A673 (cell line): Measurements from ENCODE around the gene PEX11G. TPM values are rescaled to one million over a fixed set of nuclear protein-coding genes. Genes with fewer than 3 reads are reported as not detected.
A peak's percentile ranks its signal among the peaks of the same experiment; 100 is the strongest.

Experiments used
- BruUV-seq: library from RNA; stranded (reverse); fragments of 400-500 nt; replicated peaks from 2 replicates; lab custom pipeline; 2021; lab: Mats Ljungman, UMichigan
- CTCF ChIA-PET: fragments of 300-600 bp; sonication (Branson Sonifier 250); formaldehyde crosslinking; loops from one replicate; lab custom pipeline; 2022; ENCODE audit warnings: antibody characterized with exemption; lab: Charles Lee
- POLR2A ChIA-PET: fragments of 300-600 bp; sonication (Branson Sonifier 250); formaldehyde crosslinking; loops from one replicate; lab custom pipeline; 2022; ENCODE audit warnings: antibody characterized with exemption; ENCODE audit not compliant: low non-redundant PET; lab: Charles Lee
- DNase-seq: peaks from one replicate; pipeline ENCODE4 v3.0.0-alpha.2; 2015; ENCODE audit warnings: low spot score
- H3K27ac ChIP-seq: fragments of 200-600 bp; sonication (generic); 2 replicates; pipeline ENCODE4 v1.5.1; 2016; ENCODE audit warnings: mixed run types, low read depth, mild to moderate bottlenecking, mixed read lengths, antibody characterized with exemption, low read length; ENCODE audit not compliant: poor library complexity, severe bottlenecking
- H3K27me3 ChIP-seq: fragments of 200-600 bp; sonication (generic); replicated peaks from 2 replicates; pipeline ENCODE4 v1.6.1; 2017; ENCODE audit warnings: mixed run types, low read depth, mild to moderate bottlenecking, mixed read lengths, antibody characterized with exemption, low read length; ENCODE audit not compliant: insufficient read depth, poor library complexity
- H3K36me3 ChIP-seq: fragments of 200-600 bp; sonication (generic); 2 replicates; pipeline ENCODE4 v1.6.1; 2016; ENCODE audit warnings: mixed run types, mild to moderate bottlenecking, mixed read lengths, antibody characterized with exemption, low read length; ENCODE audit not compliant: insufficient read depth, poor library complexity, severe bottlenecking
- H3K4me1 ChIP-seq: fragments of 200-600 bp; sonication (generic); 2 replicates; pipeline ENCODE4 v1.6.1; 2017; ENCODE audit warnings: mixed run types, mild to moderate bottlenecking, mixed read lengths, antibody characterized with exemption, low read length; ENCODE audit not compliant: insufficient read depth, poor library complexity, severe bottlenecking
- H3K4me3 ChIP-seq: fragments of 200-600 bp; sonication (generic); 2 replicates; pipeline ENCODE4 v1.5.1; 2016; ENCODE audit warnings: low read depth, mixed run types, mild to moderate bottlenecking, mixed read lengths, low read length; ENCODE audit not compliant: poor library complexity, severe bottlenecking
- H3K9me3 ChIP-seq: fragments of 200-600 bp; sonication (generic); 2 replicates; pipeline ENCODE4 v1.6.1; 2016; ENCODE audit warnings: mixed run types, low read depth, mild to moderate bottlenecking, mixed read lengths, antibody characterized with exemption, low read length; ENCODE audit not compliant: poor library complexity, severe bottlenecking
- CTCF ChIP-seq: fragments of 300-800, 200-600 bp; sonication (generic); conservative IDR thresholded peaks from 2 replicates; pipeline ENCODE4 v1.5.1; 2017; ENCODE audit warnings: low read depth, mild to moderate bottlenecking, antibody characterized with exemption, low read length, moderate library complexity, mixed read lengths
- EZH2 ChIP-seq: fragments of 200-600 bp; sonication (generic); IDR thresholded peaks from 2 replicates; pipeline ENCODE4 v1.6.1; 2017; ENCODE audit warnings: borderline replicate concordance, low read depth, mild to moderate bottlenecking, mixed read lengths, antibody characterized with exemption, low read length; ENCODE audit not compliant: poor library complexity, severe bottlenecking
- intact Hi-C: fragments of 100-400 bp; cut with micrococcal nuclease; formaldehyde crosslinking; loops from one replicate; pipeline ENCODE4 v1.10.0; 2022; ENCODE audit not compliant: unreplicated experiment
- total RNA-seq: library from RNA; stranded (reverse); gene quantifications from 2 replicates; pipeline ENCODE4 v1.2.3, GENCODE V29; 2021

PEX11G gene
- total RNA-seq, 1 experiment from 2014 or later: 1.1 TPM

GRCh38 chr19:7486923-7487322, 1.9 kb downstream of the PEX11G start:
- no peak for TF ChIP-seq CTCF
- TF ChIP-seq EZH2: no peak
- POLR2A ChIA-PET: no interaction called here
- no TSS peak for BruUV-seq
- Histone ChIP-seq H3K36me3 (no peaks in the 10 kb centered on the region), H3K27ac (no peak overlapping the region), H3K4me3 (no peak overlapping the region), H3K9me3 (no peaks in the 10 kb centered on the region), H3K27me3 (no peaks in the 10 kb centered on the region), H3K4me1 (no peaks in the 10 kb centered on the region)
- intact Hi-C loops: no loop called here
- CTCF ChIA-PET: no interaction called here
- no peak for DNase-seq

GRCh38 chr19:7483720-7484201, 5.1 kb downstream of the PEX11G start:
- no peak overlapping the region for H3K27ac ChIP-seq
- CTCF ChIA-PET: no interaction called here
- no peaks in the 10 kb centered on the region for H3K27me3 ChIP-seq
- peak; percentile 34 for DNase-seq
- intact Hi-C loops: no loop called here
- TF ChIP-seq CTCF: no peak
- TF ChIP-seq EZH2: no peak
- no peaks in the 10 kb centered on the region for H3K4me1 ChIP-seq
- H3K9me3 ChIP-seq: no peaks in the 10 kb centered on the region
- POLR2A ChIA-PET: interaction anchor here (0.6 kb wide), 1 partner anchor 16 kb away, joined by 11 read pairs; no protein-coding TSS in a partner anchor
- H3K36me3 ChIP-seq: no peaks in the 10 kb centered on the region
- no peak overlapping the region for H3K4me3 ChIP-seq
- BruUV-seq: no TSS peak

- intact Hi-C loops: no loop called here
- DNase-seq: peak; percentile 55
- Histone ChIP-seq H3K4me1 (no peaks in the 10 kb centered on the region), H3K27me3 (no peaks in the 10 kb centered on the region), H3K27ac (no peak overlapping the region), H3K4me3 (no peak overlapping the region), H3K9me3 (no peaks in the 10 kb centered on the region), H3K36me3 (no peaks in the 10 kb centered on the region)
- no TSS peak for BruUV-seq
- TF ChIP-seq CTCF (no peak), EZH2 (no peak)
- CTCF ChIA-PET: no interaction called here
- POLR2A ChIA-PET: interaction anchor here (0.6 kb wide), 1 partner anchor 15 kb away, joined by 11 read pairs; no protein-coding TSS in a partner anchor
These were observed 6.0 kb downstream of the PEX11G start for GRCh38 chr19:7482584-7483439.
